ENCODE data around the gene KRTAP5-2. TPM values are rescaled to one million over a fixed set of nuclear protein-coding genes. Genes with fewer than 3 reads are reported as not detected.

KRTAP5-2 gene
- total and polyA plus RNA-seq, 2 of the 8 experiments (the other 6 are each of a cell fraction or from before 2014, with no cell fraction given), result not detected

DNA sequence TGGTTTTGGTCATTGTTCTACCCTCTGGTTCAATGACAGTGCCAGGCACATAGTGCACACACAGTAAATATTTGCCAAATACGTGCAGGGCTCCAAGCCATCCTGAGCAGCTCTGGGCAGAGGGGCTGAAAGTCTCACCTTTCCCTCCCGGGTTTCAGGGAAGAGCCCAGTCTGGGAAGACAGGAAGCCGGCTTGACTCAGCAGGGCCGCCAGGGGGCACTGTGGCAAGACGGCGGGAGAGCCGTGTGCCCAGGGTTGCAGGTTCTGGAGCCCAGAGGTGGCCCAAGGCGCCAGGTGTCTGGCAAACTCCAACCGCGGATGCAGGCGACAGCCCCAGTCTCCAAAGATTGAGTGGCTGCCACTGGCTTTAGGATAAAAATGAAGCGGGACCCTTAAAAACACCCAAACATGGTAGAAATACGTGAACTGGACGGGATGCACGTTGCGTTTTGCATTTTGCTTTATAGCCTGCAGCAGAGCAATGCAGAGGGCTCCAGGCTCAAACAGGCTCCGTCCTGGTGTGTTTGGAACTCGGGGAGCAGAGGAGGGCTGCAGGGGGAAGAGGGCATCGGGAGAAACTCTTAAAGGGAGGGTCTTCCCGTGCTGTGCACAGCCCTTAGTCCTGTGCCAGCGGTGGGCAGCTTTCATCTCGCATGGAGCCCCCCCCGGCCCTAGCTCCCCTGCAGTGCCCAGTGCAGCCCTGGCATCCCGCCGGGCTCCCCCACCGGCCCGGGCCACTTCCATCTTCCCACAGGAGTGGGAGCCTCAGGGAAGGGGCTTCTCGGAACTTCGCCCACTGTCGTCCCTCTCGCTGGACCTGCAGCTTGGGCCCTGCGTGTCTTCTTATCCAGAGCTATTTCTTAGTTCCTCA lies 42.2 kb upstream of the KRTAP5-2 start:
- H3K18ac ChIP-seq (ENCODE audit: extremely low read depth, low read length), result no peak overlapping the region
- CTCF ChIA-PET (ENCODE audit: partially characterized antibody), result interaction anchor here (0.6 to 4.9 kb wide), 42 partner anchors 8 to 620 kb away, joined by 3 to 47 read pairs (median 4); partner anchors contain the start of genes KRTAP5-3 and KRTAP5-5
- H3K4me2 ChIP-seq (ENCODE audit: insufficient read depth in 1 of 2, low read depth in 2 of 2, low read length in 2 of 2), result no peak overlapping the region
- H2BK15ac ChIP-seq (ENCODE audit: low read length), result no peak overlapping the region
- no peak overlapping the region for H3K9ac ChIP-seq (replicated peaks in 1 of 4; ENCODE audit: extremely low read depth in 1 of 4, low read depth in 3 of 4, low read length in 3 of 4)
- no peaks in the 10 kb centered on the region; the same call in 1 of the 2 replicates for H3K23me2 ChIP-seq (ENCODE audit: low read depth, low read length)
- no peak overlapping the region for H2AK5ac ChIP-seq (ENCODE audit: low read depth, low read length)
- no peak overlapping the region for H3K23ac ChIP-seq (ENCODE audit: insufficient read length)
- no peaks in the 10 kb centered on the region for H3K79me2 ChIP-seq (ENCODE audit: control insufficient read depth in 1 of 2, insufficient read depth in 2 of 2, low read length in 2 of 2)
- no peaks in the 10 kb centered on the region for H3K36me3 ChIP-seq (ENCODE audit: control insufficient read depth in 2 of 4, insufficient read depth in 4 of 4, low read length in 3 of 4)
- H2BK20ac ChIP-seq (ENCODE audit: low read length), result no peak overlapping the region
- no peak overlapping the region for H4K5ac ChIP-seq (ENCODE audit: insufficient read length, low read depth, low read length)
- H3K14ac ChIP-seq (ENCODE audit: insufficient read length), result no peak overlapping the region
- peak; percentile 58 to 87 for DNase-seq (ENCODE audit: low read depth in 1 of 2, low spot score in 2 of 2)
- no peaks in the 10 kb centered on the region; a peak in 1 of 7 replicates for H3K27me3 ChIP-seq (replicated peaks in 1 of 4; ENCODE audit: control insufficient read depth in 3 of 4, extremely low read depth in 1 of 4, insufficient read depth in 3 of 4, low read length in 3 of 4)
- H4K20me1 ChIP-seq (replicated peaks in 1 of 2; ENCODE audit: control insufficient read depth in 1 of 2, insufficient read depth in 2 of 2, low read length in 2 of 2), result no peaks in the 10 kb centered on the region
- POLR2A ChIA-PET (ENCODE audit: partially characterized antibody), result no interaction called here
- no peaks in the 10 kb centered on the region for H3K9me3 ChIP-seq (ENCODE audit: insufficient read depth in 2 of 2, low read depth in 1 of 2, low read length in 1 of 2)
- no peak overlapping the region for H2BK120ac ChIP-seq (replicated peaks; ENCODE audit: low read depth, low read length)
- H3K4ac ChIP-seq (replicated peaks; ENCODE audit: insufficient read length, low read depth, low read length), result no peak overlapping the region
- H3K4me1 ChIP-seq (replicated peaks in 1 of 4; ENCODE audit: control insufficient read depth in 3 of 4, insufficient read depth in 4 of 4, low read length in 3 of 4), result no peaks in the 10 kb centered on the region; a peak in 1 of 7 replicates
- 0 out of 2 replicates have a peak overlapping the region, but pooled peaks have one; percentile 27 for H2BK12ac ChIP-seq (ENCODE audit: low read depth, low read length)
- no peak for FAIRE-seq
- WGBS, 2 experiments (ENCODE audit: extremely low coverage in 1 of 2, insufficient coverage in 1 of 2, insufficient read length in 1 of 2, insufficient replicate concordance in 2 of 2, low coverage in 1 of 2, low lambda C conversion rate in 2 of 2, missing lambda C conversion rate in 1 of 2), result 56% methylated on average over 31 of the region's 32 CpGs; no CpG with 5 or more reads in 1 of the 2 experiments
- no peaks in the 10 kb centered on the region for H3K79me1 ChIP-seq (ENCODE audit: low read depth, low read length)
- no peak overlapping the region for H3K4me3 ChIP-seq (ENCODE audit: extremely low read depth in 1 of 4, insufficient read depth in 2 of 4, low read depth in 3 of 4, low read length in 4 of 4)
- no peak overlapping the region for H3K56ac ChIP-seq (replicated peaks; ENCODE audit: insufficient read length, low read depth, low read length)
- peak overlapping the region; percentile 44; the same call in 1 of the 2 replicates for H2BK5ac ChIP-seq (ENCODE audit: low read depth, low read length)
- no peak overlapping the region for H3K27ac ChIP-seq (ENCODE audit: low read depth, low read length)
- 0 out of 2 replicates have a peak overlapping the region, but pooled peaks have one; percentile 34 for H2AFZ ChIP-seq (ENCODE audit: low read length)
- peak overlapping the region; percentile 20; the same call in 1 of the 2 replicates for H4K8ac ChIP-seq (ENCODE audit: extremely low read depth, insufficient read depth, low read length)
- H4K91ac ChIP-seq (replicated peaks; ENCODE audit: insufficient read length, low read length), result no peak overlapping the region
- TF ChIP-seq GABPA (IDR thresholded peaks at IDR 0.05; ENCODE audit: borderline replicate concordance, insufficient read depth, low read length), result peak; percentile 82; the same call in 1 of the 2 replicates
- TF ChIP-seq MAX (IDR thresholded peaks at IDR 0.05), result peak; percentile 49; the same call in 1 of the 2 replicates
- TF ChIP-seq TAF1 (IDR thresholded peaks at IDR 0.05; ENCODE audit: low read depth, low read length), result no peak
- TF ChIP-seq POU5F1 (IDR thresholded peaks at IDR 0.05; ENCODE audit: low read depth, low read length), result no peak
- TF ChIP-seq, protein P1, sequence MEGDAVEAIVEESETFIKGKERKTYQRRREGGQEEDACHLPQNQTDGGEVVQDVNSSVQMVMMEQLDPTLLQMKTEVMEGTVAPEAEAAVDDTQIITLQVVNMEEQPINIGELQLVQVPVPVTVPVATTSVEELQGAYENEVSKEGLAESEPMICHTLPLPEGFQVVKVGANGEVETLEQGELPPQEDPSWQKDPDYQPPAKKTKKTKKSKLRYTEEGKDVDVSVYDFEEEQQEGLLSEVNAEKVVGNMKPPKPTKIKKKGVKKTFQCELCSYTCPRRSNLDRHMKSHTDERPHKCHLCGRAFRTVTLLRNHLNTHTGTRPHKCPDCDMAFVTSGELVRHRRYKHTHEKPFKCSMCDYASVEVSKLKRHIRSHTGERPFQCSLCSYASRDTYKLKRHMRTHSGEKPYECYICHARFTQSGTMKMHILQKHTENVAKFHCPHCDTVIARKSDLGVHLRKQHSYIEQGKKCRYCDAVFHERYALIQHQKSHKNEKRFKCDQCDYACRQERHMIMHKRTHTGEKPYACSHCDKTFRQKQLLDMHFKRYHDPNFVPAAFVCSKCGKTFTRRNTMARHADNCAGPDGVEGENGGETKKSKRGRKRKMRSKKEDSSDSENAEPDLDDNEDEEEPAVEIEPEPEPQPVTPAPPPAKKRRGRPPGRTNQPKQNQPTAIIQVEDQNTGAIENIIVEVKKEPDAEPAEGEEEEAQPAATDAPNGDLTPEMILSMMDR (IDR thresholded peaks at IDR 0.05; ENCODE audit: control extremely low read depth in 1 of 3, insufficient read depth in 1 of 3, low read depth in 1 of 3, low read length in 3 of 3), result peak; percentile 86 to 92 (median 89)
- 0 out of 2 replicates have a peak, but pooled peaks have one; percentile 12 for TF ChIP-seq YY1 (IDR thresholded peaks at IDR 0.05; ENCODE audit: low read depth, low read length)
- TF ChIP-seq SIRT6 (IDR thresholded peaks at IDR 0.05; ENCODE audit: low read length), result no peak
- peak; percentile 42 to 60; a peak in 3 of 4 replicates for TF ChIP-seq RAD21 (IDR thresholded peaks at IDR 0.05 in 1 of 2, conservative IDR thresholded peaks at IDR 0.05 in 1 of 2; ENCODE audit: low read depth in 2 of 2, low read length in 2 of 2)

Data from H1 (cell line).